ENCODE results near the gene FBXW10B.
"Not testable (repeated sequence)": the region's sequence is repeated elsewhere in the genome, so short reads cannot be mapped to it uniquely, and the experiment has no call there.

FBXW10B gene, protein sequence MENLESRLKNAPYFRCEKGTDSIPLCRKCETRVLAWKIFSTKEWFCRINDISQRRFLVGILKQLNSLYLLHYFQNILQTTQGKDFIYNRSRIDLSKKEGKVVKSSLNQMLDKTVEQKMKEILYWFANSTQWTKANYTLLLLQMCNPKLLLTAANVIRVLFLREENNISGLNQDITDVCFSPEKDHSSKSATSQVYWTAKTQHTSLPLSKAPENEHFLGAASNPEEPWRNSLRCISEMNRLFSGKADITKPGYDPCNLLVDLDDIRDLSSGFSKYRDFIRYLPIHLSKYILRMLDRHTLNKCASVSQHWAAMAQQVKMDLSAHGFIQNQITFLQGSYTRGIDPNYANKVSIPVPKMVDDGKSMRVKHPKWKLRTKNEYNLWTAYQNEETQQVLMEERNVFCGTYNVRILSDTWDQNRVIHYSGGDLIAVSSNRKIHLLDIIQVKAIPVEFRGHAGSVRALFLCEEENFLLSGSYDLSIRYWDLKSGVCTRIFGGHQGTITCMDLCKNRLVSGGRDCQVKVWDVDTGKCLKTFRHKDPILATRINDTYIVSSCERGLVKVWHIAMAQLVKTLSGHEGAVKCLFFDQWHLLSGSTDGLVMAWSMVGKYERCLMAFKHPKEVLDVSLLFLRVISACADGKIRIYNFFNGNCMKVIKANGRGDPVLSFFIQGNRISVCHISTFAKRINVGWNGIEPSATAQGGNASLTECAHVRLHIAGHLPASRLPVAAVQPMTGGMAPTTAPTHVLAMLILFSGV

DNA sequence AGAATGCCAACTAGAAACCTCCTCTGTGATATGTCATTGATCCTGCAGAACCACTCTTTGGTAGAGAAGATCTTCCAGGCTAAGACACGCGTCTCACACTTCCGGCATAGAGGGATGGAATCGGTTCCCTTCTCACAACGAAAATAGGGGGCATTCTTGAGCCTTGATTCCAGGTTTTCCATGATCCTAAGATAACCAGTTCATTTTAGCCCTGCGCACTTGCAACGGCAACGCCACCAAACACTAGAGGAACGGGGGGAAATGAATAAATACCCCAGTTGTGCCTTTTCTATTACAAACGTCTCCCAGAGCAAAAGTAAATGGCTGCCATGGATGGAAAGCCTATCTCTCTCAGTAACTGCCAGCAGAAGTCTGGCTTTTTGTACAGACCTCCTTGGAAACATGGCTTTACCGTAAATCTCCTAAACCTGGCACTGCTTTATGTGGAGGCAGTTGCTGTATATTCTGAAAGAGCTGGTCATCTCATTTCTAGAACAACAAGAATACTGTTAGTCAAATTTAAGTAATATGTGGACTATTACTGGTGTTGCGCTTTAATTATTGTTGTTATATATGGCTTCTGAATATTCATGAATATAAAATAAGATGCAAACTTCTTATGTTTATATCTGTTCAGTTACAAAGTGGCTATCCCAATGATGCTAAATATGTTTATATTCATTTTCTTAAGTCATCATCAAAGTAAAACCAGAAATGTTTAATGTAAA, at the start of gene FBXW10B:
Gene FBXW10B, minus strand, starts transcription at position 374 of the 728 bp plus-strand sequence. Its CDS starts 192 bp downstream, at position 182.
- not testable (repeated sequence) for DNase-seq (ENCODE audit: low read depth, low spot score)

DNA sequence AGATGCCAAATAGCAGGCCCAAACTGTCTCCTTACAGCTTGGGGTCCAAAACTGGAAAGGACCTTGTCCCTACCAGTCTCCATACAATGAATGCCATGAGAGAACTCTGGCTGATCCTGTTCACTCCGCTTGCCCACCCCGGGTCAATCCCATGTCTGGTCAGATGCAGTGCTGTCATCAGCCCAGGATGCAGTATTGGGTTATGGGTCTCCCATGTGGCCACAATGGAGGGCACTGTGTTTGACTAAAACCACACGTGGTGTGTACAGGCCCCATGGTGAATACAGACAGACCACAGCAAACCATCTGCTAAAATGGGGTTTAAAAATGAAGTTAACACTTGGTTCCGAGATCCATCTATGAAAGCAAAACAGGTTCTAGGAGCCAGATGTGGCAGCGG, 44.2 kb upstream of the FBXW10B start:
- DNase-seq (ENCODE audit: low read depth, low spot score): no peak

DNA sequence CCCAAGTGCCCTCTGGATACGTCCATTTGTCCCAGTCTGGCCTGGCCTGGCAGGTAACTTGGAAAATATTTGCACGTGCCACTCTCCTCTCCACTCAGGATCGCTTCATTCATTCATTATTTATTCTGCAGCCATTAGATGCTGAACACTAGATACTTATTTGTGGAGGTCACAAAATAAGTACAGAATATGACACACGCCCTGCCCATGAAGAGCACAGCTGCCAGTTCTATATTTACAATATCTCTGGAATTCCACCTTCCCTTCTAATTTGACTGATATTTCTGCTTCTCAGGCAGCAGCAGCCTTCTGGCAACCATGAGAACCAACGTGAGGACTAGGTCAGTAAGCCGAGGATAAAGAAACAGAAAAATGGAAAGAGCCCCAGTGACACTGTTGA, 43.7 kb upstream of the FBXW10B start:
- no peak for DNase-seq (ENCODE audit: low read depth, low spot score)

DNA sequence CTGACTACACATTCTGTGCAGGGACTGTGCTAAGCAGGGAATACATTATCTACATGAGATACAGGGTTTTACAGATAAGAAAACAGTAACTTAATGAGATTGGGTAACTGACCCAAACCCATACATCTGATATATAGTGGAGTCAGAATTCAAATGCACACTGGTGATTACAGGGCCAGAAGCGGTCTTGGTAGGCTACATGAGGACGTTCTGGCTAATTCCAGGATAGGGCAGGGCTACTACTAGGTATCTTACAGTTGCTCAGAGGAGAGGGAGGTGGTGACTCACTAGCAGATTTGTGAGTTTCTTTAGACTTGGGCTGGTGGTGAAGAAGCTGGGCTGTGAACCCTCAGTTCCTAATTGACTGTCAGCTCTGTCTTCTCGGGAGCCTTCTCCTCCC, 43.2 kb upstream of the FBXW10B start:
- no peak for DNase-seq (ENCODE audit: low read depth, low spot score)

DNA sequence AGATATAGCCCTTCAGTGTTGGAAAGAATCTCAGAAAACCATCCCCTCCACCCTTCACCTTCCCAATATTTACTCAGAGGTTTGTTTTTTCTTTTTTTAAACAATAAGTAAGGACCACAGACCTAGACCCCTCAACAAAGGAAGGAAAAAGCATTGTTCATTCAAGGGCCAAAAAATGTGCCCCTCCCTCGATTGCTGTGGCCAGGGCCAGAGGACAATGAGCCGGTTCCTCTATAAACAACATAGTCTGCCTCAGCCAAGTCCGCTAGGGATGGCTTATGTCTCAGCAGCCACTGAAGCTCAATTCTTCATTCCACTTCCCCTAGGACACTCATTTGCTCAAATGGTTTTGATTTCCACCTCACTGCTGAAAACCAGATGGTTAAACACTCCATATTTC, 40.6 kb upstream of the FBXW10B start:
- no peak for DNase-seq (ENCODE audit: low read depth, low spot score)

DNA sequence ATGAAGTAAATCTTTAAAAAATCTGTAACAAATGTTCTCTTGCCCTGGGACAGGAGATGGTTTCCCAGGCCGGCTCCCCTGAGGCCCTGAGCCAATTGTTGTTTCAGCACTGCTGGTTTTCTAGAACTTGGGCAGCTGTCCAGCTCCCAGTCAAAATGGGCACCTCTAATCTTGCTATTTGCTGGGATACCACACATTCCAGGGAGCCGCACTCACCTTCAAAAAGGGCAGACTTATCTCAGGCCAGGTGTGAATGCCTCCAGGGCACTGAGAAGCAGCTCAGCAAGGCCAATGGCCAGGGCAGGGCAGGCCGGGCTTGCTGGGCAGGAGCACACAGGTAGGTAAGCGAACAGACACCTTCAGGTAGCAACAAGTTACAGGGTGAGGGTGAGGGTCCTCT, 40.2 kb upstream of the FBXW10B start:
- DNase-seq (ENCODE audit: low read depth, low spot score): no peak

DNA sequence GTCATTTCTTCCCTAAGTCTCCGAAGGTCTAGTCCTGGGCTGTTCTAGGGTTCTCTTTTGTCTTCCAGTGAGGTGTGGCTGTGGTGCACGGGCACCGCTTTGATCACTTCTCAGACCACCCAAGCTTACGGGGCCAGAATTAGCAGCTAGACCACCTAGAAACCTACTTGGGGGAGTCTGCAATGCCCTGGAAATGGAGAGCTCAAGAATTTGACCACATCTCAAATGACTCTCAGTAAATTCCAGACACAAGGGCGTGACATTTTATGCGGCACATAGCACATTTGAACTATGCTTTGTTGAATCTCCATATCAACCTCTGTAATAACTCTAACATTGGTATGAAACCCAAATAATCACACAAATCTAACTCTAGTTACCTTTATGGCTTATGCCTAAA, 39.7 kb upstream of the FBXW10B start:
- no peak for DNase-seq (ENCODE audit: low read depth, low spot score)

DNA sequence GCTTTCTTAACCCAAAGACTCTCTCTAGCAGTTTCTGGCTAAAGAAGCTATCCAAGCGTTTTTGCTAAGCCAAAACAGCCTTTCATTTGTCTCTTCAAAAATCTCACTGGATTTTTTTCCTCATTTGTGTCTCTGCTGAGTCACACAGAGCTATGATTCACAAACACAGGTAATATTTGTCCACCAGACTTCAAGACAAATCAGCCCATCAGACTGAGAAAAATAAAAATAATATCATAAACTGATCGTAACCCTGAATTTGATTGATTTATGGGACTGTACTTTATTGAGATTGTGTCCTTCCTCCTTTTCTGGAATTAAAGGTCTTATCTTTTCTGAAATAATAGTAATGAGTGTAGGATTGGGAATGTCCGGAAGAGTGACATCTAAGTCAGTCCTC, 38.8 kb upstream of the FBXW10B start:
- DNase-seq (ENCODE audit: low read depth, low spot score): no peak

DNA sequence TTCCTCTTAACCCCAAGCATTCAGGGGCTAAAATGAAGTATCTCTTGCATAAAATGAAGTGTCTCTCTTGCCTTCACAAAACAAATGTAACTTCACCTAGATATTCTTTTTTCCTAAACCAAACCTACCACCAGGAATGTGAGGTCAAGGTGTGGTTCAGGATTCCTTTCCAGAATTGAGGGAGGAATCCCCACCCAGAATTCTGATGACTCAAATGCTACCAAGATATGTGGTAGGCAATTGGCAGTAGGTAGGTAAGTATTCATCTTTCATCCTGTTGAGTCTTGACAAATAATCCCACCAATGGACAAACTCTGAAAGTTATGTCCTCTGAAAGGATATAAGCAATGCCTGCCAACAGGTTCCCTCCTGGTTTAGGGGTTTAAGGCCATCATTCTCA, 38.4 kb upstream of the FBXW10B start:
- no peak for DNase-seq (ENCODE audit: low read depth, low spot score)

DNA sequence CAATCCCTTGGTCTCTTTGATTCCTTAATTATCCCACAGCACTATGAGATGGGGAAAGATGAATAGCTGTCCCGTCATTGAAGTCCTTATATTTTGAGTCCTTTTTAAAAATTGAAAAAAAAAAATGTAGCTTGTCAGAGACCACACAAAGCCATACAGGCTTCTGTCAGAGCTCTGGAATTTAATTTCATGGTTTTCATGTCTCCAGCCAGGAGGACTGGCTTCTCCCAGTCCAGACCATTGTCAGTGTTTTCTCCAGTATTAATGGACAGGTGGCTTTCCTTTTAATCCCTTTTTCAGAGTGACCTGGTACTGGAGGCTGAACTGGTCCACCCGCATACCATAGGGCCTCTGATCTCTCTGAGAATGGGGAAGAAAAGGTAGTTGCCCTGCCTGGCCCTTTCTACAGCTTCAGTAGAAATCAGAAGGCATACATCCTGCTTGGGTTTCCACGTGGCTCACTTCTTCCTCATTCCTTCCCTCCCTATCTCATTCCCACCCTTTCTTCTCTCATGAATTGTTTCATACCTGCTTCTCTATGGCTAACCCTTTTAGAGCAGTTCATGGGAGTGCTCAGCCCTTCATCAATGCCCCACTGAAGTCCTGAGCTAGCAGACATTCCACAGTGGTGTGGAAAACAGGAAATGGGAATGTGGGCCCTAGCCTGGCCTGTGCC, 35.5 kb upstream of the FBXW10B start:
- DNase-seq (ENCODE audit: low read depth, low spot score): no peak

DNA sequence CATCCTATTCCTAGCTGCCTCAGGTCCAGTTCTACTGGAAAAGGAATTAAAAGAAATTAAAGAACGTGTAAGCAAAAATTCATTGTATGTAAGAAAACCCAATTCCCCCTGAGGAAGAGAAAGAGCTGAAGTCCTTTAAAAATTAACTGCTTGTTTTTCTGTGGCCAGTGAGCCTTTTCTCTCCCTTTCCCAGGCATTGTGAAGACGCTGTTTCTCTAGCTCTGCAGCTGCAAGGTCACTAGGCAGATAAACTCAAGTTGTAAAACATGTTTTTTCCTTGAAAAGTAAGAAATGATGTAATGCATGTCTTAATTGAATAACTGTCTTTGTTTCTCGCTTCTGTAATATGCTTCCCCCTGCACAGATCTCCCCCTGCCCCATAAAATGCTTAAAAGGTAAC, 34.9 kb upstream of the FBXW10B start:
- not testable (repeated sequence) for DNase-seq (ENCODE audit: low read depth, low spot score)

DNA sequence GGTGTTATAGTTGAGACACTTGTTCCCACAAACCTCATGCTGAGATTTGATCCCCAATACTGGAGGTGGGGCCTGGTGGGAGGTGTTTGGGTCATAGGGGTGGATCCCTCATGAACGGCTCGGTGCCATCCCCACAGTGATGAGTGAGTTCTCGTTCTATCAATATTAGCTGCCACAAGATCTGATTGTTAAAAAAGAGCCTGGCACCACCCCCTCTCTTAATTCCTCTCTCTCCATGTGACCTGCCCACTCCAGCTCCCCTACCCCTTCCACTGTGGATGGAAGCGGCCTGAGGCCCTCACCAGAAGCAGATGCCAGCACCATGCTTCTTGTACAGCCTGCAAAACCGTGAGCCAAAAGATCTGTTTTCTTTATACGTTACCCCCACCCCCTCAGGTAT, 33.5 kb upstream of the FBXW10B start:
- no peak for DNase-seq (ENCODE audit: low read depth, low spot score)

DNA sequence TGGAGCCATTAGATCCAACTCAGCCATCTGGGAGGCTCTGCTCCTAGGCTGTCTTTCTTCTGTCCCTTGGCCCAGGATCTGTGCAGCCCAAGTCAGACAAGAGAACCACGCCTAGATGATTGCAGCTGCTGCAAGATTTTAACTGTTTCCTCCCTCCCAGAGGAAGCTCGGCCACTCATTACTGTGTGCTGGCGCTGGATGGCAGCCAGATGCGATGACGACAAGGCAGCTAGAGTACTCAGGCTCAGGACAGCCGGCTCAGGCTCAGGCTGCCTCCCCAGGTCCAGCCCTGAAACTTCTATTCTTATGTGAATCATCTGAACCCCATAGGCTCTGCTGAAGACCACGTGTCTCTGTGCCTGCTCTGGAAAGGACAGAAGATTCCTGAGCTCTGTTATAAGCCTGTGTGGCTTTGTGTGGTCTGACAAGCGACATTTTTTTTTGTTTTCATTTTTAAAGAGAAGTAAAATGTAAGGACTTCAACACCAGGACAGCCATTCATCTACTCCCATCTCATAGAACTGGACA, 32.1 kb upstream of the FBXW10B start:
- no peak for DNase-seq (ENCODE audit: low read depth, low spot score)

DNA sequence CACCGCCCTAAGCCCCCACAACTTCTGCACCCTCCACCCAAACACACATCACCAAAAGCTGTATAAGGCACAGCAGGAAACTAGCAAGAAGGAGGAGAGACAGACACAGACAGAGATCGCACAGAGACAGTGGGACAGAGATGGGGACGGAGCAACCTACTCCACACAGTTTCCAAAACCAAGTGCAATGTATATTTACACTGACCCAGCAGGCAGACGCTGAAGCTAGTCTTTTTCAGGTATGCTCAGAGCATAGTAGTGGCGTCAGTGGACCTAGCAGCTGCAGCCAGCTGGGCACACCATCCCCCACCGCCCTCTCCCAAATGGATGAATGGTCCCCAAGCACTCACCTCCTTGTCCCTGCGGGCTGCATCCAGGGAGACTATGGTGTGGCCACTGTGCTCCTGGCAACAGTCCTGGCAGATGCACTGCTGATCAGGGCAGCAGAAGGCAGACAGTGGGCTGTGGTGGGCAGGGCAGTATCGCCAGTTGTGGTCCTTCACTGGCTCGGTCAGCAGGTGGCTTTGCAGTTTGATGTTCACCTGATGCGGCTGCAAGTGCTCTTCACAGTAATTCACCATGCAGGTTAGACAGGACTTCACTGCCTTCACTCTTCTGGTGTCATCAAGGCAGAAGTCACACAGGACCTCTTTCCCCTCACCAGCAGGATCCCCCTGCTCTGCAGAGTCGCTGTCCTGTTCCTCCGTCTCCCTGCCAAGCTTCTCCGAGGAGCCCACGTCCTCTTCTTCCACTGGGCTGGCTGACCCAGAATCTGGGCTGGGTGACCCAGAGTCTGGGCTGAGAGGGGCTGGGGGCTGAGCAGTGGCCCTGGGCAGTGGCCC, 31.5 kb upstream of the FBXW10B start:
- DNase-seq (ENCODE audit: low read depth, low spot score): no peak

DNA sequence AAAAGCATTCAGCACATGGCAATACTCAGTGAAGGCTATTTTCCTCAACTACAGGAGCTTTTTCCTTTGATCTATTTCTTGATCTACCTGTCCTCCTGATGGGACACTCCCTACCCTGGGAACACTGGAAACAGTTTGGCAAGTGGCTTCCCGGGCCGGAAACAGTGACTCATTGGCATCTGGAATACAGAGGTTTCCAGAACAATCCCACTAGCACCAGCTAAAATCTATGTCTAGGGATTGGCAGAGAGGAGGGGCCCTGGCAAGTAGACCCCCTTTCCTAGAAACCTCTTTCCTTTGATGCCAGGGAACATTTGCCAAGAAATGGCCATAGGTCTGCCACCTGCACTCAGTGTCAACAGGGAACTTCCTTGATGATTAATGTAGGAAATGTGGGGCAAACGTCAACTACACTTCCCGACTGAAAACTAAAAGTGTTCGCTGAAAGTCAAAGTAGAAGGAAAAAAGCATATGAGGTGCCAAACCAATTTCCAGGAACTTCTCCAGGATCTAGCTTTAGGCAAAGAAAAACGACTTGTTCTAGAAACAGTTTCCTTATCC, 30.4 kb upstream of the FBXW10B start:
- DNase-seq (ENCODE audit: low read depth, low spot score): no peak

DNA sequence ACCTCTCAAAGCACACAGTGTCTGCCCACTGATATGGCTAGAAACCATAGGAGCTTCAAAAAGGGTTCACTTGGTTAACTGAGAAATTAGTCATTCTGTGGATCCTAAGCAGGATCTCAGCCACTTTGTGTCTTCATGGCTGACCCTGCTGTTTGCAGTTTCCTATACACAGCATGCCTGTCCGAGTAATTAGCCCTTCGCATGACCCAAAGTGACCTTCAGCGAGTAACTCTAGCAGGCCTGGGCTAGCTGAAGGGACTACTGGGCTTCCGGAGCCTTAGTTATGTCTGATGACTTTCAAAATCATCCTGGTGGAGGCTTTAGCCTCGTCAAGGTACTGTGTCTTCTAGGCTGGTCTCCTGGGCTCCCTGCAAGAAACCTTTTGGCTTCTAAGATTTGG, 28.9 kb upstream of the FBXW10B start:
- no peak for DNase-seq (ENCODE audit: low read depth, low spot score)

DNA sequence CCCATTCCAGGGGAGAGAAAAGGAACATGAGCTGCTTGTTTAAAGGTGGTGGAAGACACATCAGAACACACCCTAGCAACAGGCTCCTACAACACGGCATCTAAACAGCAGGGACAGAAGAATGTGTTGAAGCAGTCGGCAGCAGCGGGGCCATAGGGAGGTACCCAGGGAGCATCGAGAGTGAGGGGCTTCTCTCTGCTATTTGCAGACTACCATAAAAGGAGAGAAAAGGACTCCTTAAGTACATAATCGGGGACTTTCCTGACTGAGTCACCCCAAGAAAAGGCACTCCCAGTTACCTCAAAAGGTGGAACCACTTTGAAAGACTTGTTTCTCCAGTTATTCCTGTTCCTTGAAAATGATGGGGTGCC, 26.4 kb upstream of the FBXW10B start:
- DNase-seq (ENCODE audit: low read depth, low spot score): not testable (repeated sequence)

DNA sequence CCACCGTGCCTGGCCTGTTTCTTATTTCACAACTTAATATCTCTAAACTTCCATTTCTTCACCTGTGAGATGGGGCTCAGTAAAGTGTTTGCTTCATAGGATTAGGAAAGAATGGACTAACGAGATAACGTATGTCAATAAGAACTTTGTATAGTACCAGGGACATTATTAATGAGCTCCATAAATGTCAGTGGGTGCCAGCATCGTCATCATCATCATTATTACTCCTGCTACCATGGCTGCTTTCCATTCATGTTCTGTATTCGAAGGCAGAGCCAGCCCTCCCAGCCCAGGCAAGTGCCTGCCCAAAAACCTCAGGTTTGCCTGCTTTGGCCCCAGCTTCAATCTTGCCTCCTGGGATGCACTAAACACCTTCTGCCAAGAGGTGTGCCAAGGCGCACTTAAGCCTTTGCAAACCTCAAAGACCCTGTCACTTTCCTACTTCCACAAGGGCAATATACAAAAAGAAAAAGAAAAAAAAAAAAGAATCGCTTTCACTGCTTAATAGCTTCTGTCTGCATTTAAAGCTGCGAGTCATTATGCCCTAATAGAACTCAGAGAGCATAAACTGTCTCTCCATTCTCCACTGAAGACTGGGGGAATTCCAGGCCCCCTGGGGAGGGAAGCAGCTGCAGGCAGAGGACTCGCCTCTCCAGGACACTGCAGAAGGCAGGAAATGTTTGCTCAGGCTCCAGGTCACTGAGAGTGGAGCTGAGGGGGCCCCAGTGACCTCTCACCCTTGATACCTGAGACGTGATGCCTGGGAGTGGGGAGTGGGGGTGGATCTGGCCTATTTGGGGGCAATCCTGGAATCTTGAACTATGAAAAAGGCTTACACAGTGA, 25.8 kb upstream of the FBXW10B start:
- DNase-seq (ENCODE audit: low read depth, low spot score): not testable (repeated sequence)

DNA sequence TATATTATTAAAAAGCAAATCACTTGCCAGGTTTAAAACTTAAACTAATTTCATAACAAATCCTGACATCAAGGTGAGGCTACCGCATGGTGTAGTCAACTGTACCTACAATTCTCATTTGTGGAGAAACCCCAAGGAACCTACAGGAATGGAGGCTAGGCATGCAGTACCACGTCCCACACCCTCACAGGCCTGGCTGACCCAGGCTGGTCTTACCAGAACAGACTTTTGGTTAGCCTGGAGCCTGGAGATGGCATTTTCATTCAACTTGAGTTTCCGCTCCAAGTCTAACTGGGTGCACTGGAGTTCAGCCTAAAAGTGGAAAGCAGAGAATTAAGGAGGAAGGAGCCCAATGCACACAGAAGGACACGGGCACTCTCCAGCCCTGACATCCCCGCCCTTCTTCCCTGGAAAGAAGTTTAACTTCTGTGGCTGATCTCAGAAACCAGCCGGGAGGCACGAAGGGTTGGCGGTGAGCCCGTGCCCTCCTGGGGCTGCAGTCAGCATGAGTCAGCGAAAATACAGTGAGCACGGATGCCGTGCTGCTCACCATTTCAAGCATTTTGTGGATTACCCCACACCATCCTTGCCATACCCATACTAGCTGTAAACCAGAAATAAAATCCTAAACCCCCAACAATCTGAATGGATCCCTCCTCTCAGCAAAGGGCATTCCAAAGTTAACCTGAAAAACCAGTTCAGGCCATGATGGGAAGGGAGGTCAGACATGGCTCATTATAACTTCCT, 23.2 kb upstream of the FBXW10B start:
- DNase-seq (ENCODE audit: low read depth, low spot score): not testable (repeated sequence)

Data from activated naive CD8-positive, alpha-beta T cell treated with anti-CD3 and anti-CD28 coated beads, Interleukin-2, amount 50 U/mL, for 16 hours (primary cell).